HEK293 (cell line): ENCODE data around the gene PPP6R3.

Experiments
- CTCF ChIA-PET: fragments of 350-600 bp; formaldehyde crosslinking; extraction: SDS; loops from one replicate; lab custom pipeline; 2021; ENCODE audit warnings: antibody characterized with exemption; lab: Yijun Ruan, JAX
- POLR2A ChIA-PET: fragments of 300-600 bp; formaldehyde crosslinking; extraction: SDS; loops from one replicate; lab custom pipeline; 2020; ENCODE audit warnings: antibody characterized with exemption, inconsistent platforms; lab: Yijun Ruan, JAX
- H3K27ac ChIP-seq: fragments of 200-500 bp; sonication (Bioruptor generic); 2 replicates; pipeline ENCODE4 v1.5.1; 2014; ENCODE audit warnings: low read depth, low read length, control low read depth, inconsistent platforms; ENCODE audit errors: extremely low read depth
- H3K36me3 ChIP-seq, 2 experiments: fragments of 200-500 bp in 1 of 2; sonication (Bioruptor generic) in 1 of 2; 1 replicate in 1 of 2; 2 replicates in 1 of 2; pipeline ENCODE4 v1.5.1; 2014 to 2017; ENCODE audit warnings: inconsistent platforms in 2 of 2, low read length in 2 of 2; ENCODE audit not compliant: control insufficient read depth in 2 of 2, insufficient read depth in 1 of 2
- H3K4me1 ChIP-seq: fragments of 200-500 bp; sonication (Bioruptor generic); 2 replicates; pipeline ENCODE4 v1.5.1; 2014; ENCODE audit warnings: mild to moderate bottlenecking, low read length, inconsistent platforms; ENCODE audit not compliant: control insufficient read depth, insufficient read depth
- H3K4me3 ChIP-seq: 2 replicates; pipeline ENCODE4 v1.5.1; 2011; ENCODE audit warnings: low read depth, mild to moderate bottlenecking, control low read depth, low read length, moderate library complexity
- H3K9me3 ChIP-seq: fragments of 200-500 bp; sonication (Bioruptor generic); 2 replicates; pipeline ENCODE4 v1.5.1; 2014; ENCODE audit warnings: low read depth, low read length, inconsistent platforms; ENCODE audit not compliant: control insufficient read depth, insufficient read depth
- FEZF1 ChIP-seq: fragments of 450-650 bp; formaldehyde crosslinking; IDR thresholded peaks from 2 replicates; pipeline ENCODE4 v1.5.1; 2016; ENCODE audit warnings: missing biosample characterization, missing genetic modification characterization
- GLIS2 ChIP-seq: fragments of 450-650 bp; formaldehyde crosslinking; IDR thresholded peaks from 2 replicates; pipeline ENCODE4 v1.5.1; 2016; ENCODE audit warnings: missing biosample characterization, missing genetic modification characterization
- KLF16 ChIP-seq: fragments of 450-650 bp; formaldehyde crosslinking; IDR thresholded peaks from 2 replicates; pipeline ENCODE4 v1.5.1; 2017; ENCODE audit warnings: missing biosample characterization, missing genetic modification characterization
- PRDM6 ChIP-seq: fragments of 450-650 bp; formaldehyde crosslinking; IDR thresholded peaks from 2 replicates; pipeline ENCODE4 v1.5.1; 2017; ENCODE audit warnings: missing biosample characterization, missing genetic modification characterization
- SP7 ChIP-seq: fragments of 450-650 bp; formaldehyde crosslinking; IDR thresholded peaks from 2 replicates; pipeline ENCODE4 v1.5.1; 2016; ENCODE audit warnings: missing biosample characterization, missing genetic modification characterization
- ZFP3 ChIP-seq: fragments of 450-650 bp; formaldehyde crosslinking; IDR thresholded peaks from 2 replicates; pipeline ENCODE4 v1.5.1; 2016; ENCODE audit warnings: low read depth, missing biosample characterization, missing genetic modification characterization
- ZNF114 ChIP-seq: fragments of 450-650 bp; formaldehyde crosslinking; IDR thresholded peaks from 2 replicates; pipeline ENCODE4 v1.5.0; 2017; ENCODE audit warnings: missing biosample characterization, missing genetic modification characterization
- ZNF146 ChIP-seq: fragments of 450-650 bp; formaldehyde crosslinking; IDR thresholded peaks from 2 replicates; pipeline ENCODE4 v1.5.1; 2016; ENCODE audit warnings: missing biosample characterization, missing genetic modification characterization
- ZNF157 ChIP-seq: fragments of 450-650 bp; formaldehyde crosslinking; IDR thresholded peaks from 2 replicates; pipeline ENCODE4 v1.5.1; 2016; ENCODE audit warnings: missing biosample characterization, missing genetic modification characterization
- ZNF16 ChIP-seq: fragments of 450-650 bp; formaldehyde crosslinking; IDR thresholded peaks from 2 replicates; pipeline ENCODE4 v1.5.1; 2016; ENCODE audit warnings: low read depth, missing biosample characterization, missing genetic modification characterization
- ZNF202 ChIP-seq: fragments of 450-650 bp; formaldehyde crosslinking; IDR thresholded peaks from 2 replicates; pipeline ENCODE4 v1.5.1; 2016; ENCODE audit warnings: missing biosample characterization, missing genetic modification characterization, borderline replicate concordance
- ZNF223 ChIP-seq: fragments of 450-650 bp; formaldehyde crosslinking; IDR thresholded peaks from 2 replicates; pipeline ENCODE4 v1.5.1; 2016; ENCODE audit warnings: missing biosample characterization, missing genetic modification characterization
- ZNF266 ChIP-seq: fragments of 450-650 bp; formaldehyde crosslinking; IDR thresholded peaks from 2 replicates; pipeline ENCODE4 v1.5.1; 2016; ENCODE audit warnings: missing biosample characterization, missing genetic modification characterization, low read depth
- ZNF280C ChIP-seq: fragments of 450-650 bp; formaldehyde crosslinking; IDR thresholded peaks from 2 replicates; pipeline ENCODE4 v1.5.1; 2016; ENCODE audit warnings: missing biosample characterization, missing genetic modification characterization
- ZNF354C ChIP-seq: fragments of 450-650 bp; formaldehyde crosslinking; IDR thresholded peaks from 2 replicates; pipeline ENCODE4 v1.5.1; 2016; ENCODE audit warnings: missing biosample characterization, missing genetic modification characterization, low read depth, borderline replicate concordance
- ZNF37A ChIP-seq: fragments of 450-650 bp; IDR thresholded peaks from 2 replicates; pipeline ENCODE4 v1.5.1; 2018; ENCODE audit warnings: missing biosample characterization, missing genetic modification characterization
- ZNF391 ChIP-seq: fragments of 450-650 bp; formaldehyde crosslinking; IDR thresholded peaks from 2 replicates; pipeline ENCODE4 v1.5.1; 2016; ENCODE audit warnings: low read depth, missing biosample characterization, missing genetic modification characterization, borderline replicate concordance
- ZNF473 ChIP-seq: fragments of 450-650 bp; formaldehyde crosslinking; IDR thresholded peaks from 2 replicates; pipeline ENCODE4 v1.5.1; 2017; ENCODE audit warnings: missing biosample characterization, missing genetic modification characterization
- ZNF48 ChIP-seq: fragments of 450-650 bp; formaldehyde crosslinking; IDR thresholded peaks from 2 replicates; pipeline ENCODE4 v1.5.1; 2016; ENCODE audit warnings: missing biosample characterization, missing genetic modification characterization
- ZNF701 ChIP-seq: fragments of 450-650 bp; formaldehyde crosslinking; IDR thresholded peaks from 2 replicates; pipeline ENCODE4 v1.5.1; 2016; ENCODE audit warnings: missing biosample characterization, missing genetic modification characterization
- ZNF785 ChIP-seq: fragments of 450-650 bp; formaldehyde crosslinking; IDR thresholded peaks from 2 replicates; pipeline ENCODE4 v1.5.1; 2016; ENCODE audit warnings: missing biosample characterization, missing genetic modification characterization
- ZNF791 ChIP-seq: fragments of 450-650 bp; formaldehyde crosslinking; IDR thresholded peaks from 2 replicates; pipeline ENCODE4 v1.5.1; 2016; ENCODE audit warnings: missing biosample characterization, missing genetic modification characterization
- TF ChIP-seq, protein P1 (sequence below): fragments of 450-650 bp; formaldehyde crosslinking; IDR thresholded peaks from 2 replicates; pipeline ENCODE4 v1.5.1; 2016; ENCODE audit warnings: missing biosample characterization, missing genetic modification characterization
- TF ChIP-seq, protein P2 (sequence below): sonication (generic); formaldehyde crosslinking; IDR thresholded peaks from 2 replicates; pipeline ENCODE4 v1.8.1; 2022; ENCODE audit warnings: mild to moderate bottlenecking, moderate library complexity, missing genetic modification reagents

PPP6R3 gene

GRCh38 chr11:68542617-68543016 is 82.1 kb downstream of the PPP6R3 start:
- Histone ChIP-seq H3K9me3 (no peaks in the 10 kb centered on the region), H3K4me1 (no peaks in the 10 kb centered on the region), H3K4me3 (no peak overlapping the region), H3K36me3 (peaks cover 1 to 83% of the 10 kb centered on the region in 2 experiments; a peak in 2 of 3 replicates), H3K27ac (no peak overlapping the region)
- TF ChIP-seq GLIS2 (no peak), PRDM6 (tag by site-specific recombination) (no peak), FEZF1 (tag by site-specific recombination) (peak; percentile 60; the same call in 1 of the 2 replicates), SP7 (no peak), ZNF202 (tag by site-specific recombination) (no peak)
- TF ChIP-seq, protein P1, sequence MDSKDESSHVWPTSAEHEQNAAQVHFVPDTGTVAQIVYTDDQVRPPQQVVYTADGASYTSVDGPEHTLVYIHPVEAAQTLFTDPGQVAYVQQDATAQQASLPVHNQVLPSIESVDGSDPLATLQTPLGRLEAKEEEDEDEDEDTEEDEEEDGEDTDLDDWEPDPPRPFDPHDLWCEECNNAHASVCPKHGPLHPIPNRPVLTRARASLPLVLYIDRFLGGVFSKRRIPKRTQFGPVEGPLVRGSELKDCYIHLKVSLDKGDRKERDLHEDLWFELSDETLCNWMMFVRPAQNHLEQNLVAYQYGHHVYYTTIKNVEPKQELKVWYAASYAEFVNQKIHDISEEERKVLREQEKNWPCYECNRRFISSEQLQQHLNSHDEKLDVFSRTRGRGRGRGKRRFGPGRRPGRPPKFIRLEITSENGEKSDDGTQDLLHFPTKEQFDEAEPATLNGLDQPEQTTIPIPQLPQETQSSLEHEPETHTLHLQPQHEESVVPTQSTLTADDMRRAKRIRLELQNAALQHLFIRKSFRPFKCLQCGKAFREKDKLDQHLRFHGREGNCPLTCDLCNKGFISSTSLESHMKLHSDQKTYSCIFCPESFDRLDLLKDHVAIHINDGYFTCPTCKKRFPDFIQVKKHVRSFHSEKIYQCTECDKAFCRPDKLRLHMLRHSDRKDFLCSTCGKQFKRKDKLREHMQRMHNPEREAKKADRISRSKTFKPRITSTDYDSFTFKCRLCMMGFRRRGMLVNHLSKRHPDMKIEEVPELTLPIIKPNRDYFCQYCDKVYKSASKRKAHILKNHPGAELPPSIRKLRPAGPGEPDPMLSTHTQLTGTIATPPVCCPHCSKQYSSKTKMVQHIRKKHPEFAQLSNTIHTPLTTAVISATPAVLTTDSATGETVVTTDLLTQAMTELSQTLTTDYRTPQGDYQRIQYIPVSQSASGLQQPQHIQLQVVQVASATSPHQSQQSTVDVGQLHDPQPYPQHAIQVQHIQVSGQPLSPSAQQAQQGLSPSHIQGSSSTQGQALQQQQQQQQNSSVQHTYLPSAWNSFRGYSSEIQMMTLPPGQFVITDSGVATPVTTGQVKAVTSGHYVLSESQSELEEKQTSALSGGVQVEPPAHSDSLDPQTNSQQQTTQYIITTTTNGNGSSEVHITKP: no peak
- POLR2A ChIA-PET: no interaction called here
- CTCF ChIA-PET: interaction anchor here (0.6 kb wide), 1 partner anchor 1479 kb away, joined by 3 read pairs; no protein-coding TSS in a partner anchor

- TF ChIP-seq ZNF114 (no peak), ZFP3 (tag by site-specific recombination) (no peak), ZNF354C (no peak), ZNF16 (tag by site-specific recombination) (no peak), ZNF202 (tag by site-specific recombination) (no peak), ZNF785 (tag by site-specific recombination) (no peak), ZNF146 (no peak), ZNF48 (tag by site-specific recombination) (no peak), ZNF473 (tag by site-specific recombination) (no peak), ZNF266 (no peak), ZNF223 (tag by site-specific recombination) (no peak), ZNF280C (tag by site-specific recombination) (no peak), ZNF791 (tag by site-specific recombination) (no peak), ZNF701 (no peak), ZNF391 (tag by site-specific recombination) (no peak), ZNF37A (no peak), KLF16 (tag by site-specific recombination) (no peak), ZNF157 (no peak)
- TF ChIP-seq, protein P2, sequence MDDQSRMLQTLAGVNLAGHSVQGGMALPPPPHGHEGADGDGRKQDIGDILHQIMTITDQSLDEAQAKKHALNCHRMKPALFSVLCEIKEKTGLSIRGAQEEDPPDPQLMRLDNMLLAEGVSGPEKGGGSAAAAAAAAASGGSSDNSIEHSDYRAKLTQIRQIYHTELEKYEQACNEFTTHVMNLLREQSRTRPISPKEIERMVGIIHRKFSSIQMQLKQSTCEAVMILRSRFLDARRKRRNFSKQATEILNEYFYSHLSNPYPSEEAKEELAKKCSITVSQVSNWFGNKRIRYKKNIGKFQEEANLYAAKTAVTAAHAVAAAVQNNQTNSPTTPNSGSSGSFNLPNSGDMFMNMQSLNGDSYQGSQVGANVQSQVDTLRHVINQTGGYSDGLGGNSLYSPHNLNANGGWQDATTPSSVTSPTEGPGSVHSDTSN: no peak
- Histone ChIP-seq H3K27ac (no peak overlapping the region), H3K4me3 (no peak overlapping the region), H3K4me1 (no peaks in the 10 kb centered on the region), H3K9me3 (no peaks in the 10 kb centered on the region), H3K36me3 (peaks cover 0 to 82% of the 10 kb centered on the region in 2 experiments; a peak in 1 of 3 replicates)
- POLR2A ChIA-PET: no interaction called here
- CTCF ChIA-PET: no interaction called here
These were observed 83.0 kb downstream of the PPP6R3 start for GRCh38 chr11:68543594-68543993.
